ENCODE data around the gene TRIM26. TPM values are rescaled to one million over a fixed set of nuclear protein-coding genes. Genes with fewer than 3 reads are reported as not detected.

TRIM26 gene
- polyA plus RNA-seq, 1 experiment, result 41.8 TPM

DNA sequence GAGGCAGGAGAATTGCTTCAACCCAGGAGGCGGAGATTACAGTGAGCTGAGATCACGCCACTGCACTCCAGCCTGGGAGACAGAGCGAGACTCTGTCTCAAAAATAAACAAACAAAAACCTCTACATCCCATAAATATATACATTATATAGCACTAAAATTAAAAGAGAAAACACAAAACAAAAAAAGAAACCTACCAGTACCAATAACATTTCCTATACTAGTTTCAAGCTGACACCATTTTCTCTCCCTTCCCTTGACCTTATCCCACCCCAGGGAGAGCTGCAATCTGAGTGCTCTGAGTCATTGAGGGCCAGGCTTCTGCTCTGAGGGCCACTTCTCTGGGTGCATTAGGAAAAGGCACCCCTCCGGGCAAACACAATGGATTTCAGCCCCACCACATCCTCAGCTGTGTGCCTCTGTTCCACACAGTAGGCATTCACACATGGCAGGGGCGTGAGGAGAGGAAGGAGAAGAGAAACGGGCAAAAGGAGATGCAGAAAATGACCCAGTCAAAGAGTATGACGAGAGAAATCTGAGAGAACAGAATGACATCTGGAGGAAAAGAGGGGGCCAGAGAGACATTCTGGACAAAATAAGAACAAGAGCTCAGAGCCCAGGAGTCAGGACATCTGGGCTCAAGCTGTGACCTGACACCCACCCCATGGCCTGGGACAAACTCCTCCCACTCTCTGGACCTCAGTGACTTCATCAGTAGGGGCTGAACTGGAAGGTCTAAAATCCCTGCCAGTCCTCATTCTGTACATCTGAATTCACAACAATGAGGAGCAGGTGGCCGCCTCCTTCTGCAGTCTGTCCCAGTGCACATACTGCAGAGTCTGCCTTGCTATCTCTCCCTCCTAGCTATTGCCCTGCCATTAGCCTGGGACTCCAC is 18.2 kb downstream of the TRIM26 start:
- no peak overlapping the region for H3K4me3 ChIP-seq (ENCODE audit: low read depth, low read length)
- TF ChIP-seq, protein P1, sequence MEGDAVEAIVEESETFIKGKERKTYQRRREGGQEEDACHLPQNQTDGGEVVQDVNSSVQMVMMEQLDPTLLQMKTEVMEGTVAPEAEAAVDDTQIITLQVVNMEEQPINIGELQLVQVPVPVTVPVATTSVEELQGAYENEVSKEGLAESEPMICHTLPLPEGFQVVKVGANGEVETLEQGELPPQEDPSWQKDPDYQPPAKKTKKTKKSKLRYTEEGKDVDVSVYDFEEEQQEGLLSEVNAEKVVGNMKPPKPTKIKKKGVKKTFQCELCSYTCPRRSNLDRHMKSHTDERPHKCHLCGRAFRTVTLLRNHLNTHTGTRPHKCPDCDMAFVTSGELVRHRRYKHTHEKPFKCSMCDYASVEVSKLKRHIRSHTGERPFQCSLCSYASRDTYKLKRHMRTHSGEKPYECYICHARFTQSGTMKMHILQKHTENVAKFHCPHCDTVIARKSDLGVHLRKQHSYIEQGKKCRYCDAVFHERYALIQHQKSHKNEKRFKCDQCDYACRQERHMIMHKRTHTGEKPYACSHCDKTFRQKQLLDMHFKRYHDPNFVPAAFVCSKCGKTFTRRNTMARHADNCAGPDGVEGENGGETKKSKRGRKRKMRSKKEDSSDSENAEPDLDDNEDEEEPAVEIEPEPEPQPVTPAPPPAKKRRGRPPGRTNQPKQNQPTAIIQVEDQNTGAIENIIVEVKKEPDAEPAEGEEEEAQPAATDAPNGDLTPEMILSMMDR (IDR thresholded peaks at IDR 0.05; ENCODE audit: insufficient read depth, low read depth, low read length), result no peak
- ChIA-PET CTCF (interaction anchor here (0.6 to 4.8 kb wide), 5 partner anchors 8 to 24 kb away, joined by 3 to 17 read pairs (median 4); no protein-coding TSS in a partner anchor), POLR2A (no interaction called here)
- peaks cover 27% of the 10 kb centered on the region for H3K36me3 ChIP-seq (ENCODE audit: control insufficient read depth, insufficient read depth, low read length)
- DNase-seq (ENCODE audit: low read depth), result no peak
- no peaks in the 10 kb centered on the region for H3K27me3 ChIP-seq (ENCODE audit: control insufficient read depth, insufficient read depth, low read length)

- Histone ChIP-seq H3K27me3 (ENCODE audit: control insufficient read depth, insufficient read depth, low read length) (no peaks in the 10 kb centered on the region), H3K36me3 (ENCODE audit: control insufficient read depth, insufficient read depth, low read length) (peaks cover 22% of the 10 kb centered on the region), H3K4me3 (ENCODE audit: low read depth, low read length) (no peak overlapping the region)
- ChIA-PET CTCF (no interaction called here), POLR2A (no interaction called here)
- TF ChIP-seq, protein P1 (IDR thresholded peaks at IDR 0.05; ENCODE audit: insufficient read depth, low read depth, low read length), result no peak
- DNase-seq (ENCODE audit: low read depth), result no peak
Measured at GRCh38 chr6:30192076-30192475, 21.1 kb downstream of the TRIM26 start.

DNA sequence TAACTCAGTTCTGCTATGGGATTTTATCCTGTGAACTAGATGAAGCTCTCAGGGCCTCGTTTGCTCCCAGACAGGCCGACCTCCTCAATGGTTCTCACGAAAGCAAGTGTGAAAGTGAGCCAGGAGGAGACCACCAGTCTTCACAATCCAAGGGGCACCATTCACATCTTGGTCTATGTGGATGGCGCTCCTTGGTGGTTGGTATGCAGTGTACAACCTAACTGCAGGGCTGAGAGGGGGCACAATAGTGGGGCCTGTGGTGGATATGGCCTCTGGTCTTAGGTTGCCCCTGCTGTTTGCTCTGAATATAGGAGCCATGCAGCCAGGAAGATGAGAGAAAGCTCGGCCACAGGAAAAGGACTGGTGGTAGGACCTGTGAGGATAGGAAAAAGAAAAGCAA is 24.7 kb downstream of the TRIM26 start:
- TF ChIP-seq, protein P1 (IDR thresholded peaks at IDR 0.05; ENCODE audit: insufficient read depth, low read depth, low read length), result no peak
- ChIA-PET CTCF (no interaction called here), POLR2A (no interaction called here)
- no peak for DNase-seq (ENCODE audit: low read depth)
- peaks cover 24% of the 10 kb centered on the region for H3K36me3 ChIP-seq (ENCODE audit: control insufficient read depth, insufficient read depth, low read length)
- no peak overlapping the region for H3K4me3 ChIP-seq (ENCODE audit: low read depth, low read length)
- H3K27me3 ChIP-seq (ENCODE audit: control insufficient read depth, insufficient read depth, low read length), result no peaks in the 10 kb centered on the region

DNA sequence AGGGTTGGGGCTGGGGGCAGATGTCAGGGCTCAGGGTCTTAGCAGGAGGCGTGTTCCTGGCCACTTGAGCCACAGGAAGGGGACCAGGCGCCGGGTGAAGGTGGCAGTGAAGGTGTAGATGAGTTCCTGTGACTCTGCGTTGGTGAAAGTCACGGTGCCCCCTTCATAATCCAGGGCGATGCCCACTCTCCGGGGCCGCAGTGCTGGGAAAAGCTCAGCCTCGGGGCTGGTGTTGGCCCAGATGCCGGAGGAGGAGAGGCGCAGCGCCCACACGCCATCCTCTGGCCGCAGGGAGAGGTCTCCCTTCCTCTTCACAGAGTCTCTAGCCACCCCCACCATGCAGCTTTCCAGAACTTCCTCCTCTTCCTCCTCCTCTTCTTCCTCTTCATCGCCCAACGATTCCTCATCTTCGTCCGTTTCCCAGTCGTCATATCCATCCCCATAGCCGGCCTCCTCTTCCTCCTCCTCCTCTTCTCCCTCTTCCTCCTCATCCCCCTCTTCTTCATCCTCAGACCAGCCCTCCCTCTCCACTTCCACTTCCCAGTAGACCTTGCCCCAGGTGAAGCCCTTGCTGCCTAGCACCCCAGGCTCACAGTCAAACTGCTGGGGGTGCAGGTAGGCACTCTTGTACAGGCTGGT is 27.2 kb downstream of the TRIM26 start:
- Histone ChIP-seq H3K4me3 (ENCODE audit: low read depth, low read length) (no peak overlapping the region), H3K27me3 (ENCODE audit: control insufficient read depth, insufficient read depth, low read length) (no peaks in the 10 kb centered on the region), H3K36me3 (ENCODE audit: control insufficient read depth, insufficient read depth, low read length) (peaks cover 18% of the 10 kb centered on the region)
- CTCF ChIA-PET, result interaction anchor here (1.6 kb wide), 1 partner anchor 83 kb away, joined by 6 read pairs; no protein-coding TSS in a partner anchor
- TF ChIP-seq, protein P1 (IDR thresholded peaks at IDR 0.05; ENCODE audit: insufficient read depth, low read depth, low read length), result no peak
- POLR2A ChIA-PET, result no interaction called here
- DNase-seq (ENCODE audit: low read depth), result no peak

DNA sequence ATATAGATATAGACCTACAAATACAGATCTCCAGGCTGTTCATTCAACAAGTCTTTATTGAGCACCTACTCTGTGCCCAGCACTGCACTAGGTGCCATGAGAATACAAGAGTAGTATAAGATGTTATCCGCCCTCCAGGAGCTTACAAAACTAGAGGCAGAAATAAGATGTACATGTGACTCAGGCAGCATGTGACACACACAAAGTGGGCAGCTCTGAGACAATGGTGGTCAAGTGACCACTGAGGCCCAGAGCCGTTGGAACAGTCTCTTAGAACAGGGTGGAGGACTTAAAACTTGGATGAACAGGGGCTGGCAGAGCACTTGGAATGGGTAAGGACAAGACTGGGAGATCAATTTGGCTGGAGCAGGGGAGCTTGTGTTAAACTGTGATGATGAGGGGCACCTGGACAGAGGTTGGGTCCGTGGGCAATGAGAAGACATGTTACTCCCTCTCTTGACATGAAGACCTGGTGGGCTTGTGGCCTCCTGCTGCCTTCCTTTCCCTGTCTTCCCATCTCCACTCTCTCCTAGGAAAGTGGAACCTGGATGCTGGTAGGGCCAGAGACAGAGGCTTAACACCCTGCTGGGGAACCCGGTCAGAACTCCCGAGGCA is 28.7 kb downstream of the TRIM26 start:
- Histone ChIP-seq H3K4me3 (ENCODE audit: low read depth, low read length) (no peak overlapping the region), H3K27me3 (ENCODE audit: control insufficient read depth, insufficient read depth, low read length) (no peaks in the 10 kb centered on the region), H3K36me3 (ENCODE audit: control insufficient read depth, insufficient read depth, low read length) (peaks cover 13% of the 10 kb centered on the region)
- TF ChIP-seq, protein P1 (IDR thresholded peaks at IDR 0.05; ENCODE audit: insufficient read depth, low read depth, low read length), result no peak
- POLR2A ChIA-PET, result no interaction called here
- DNase-seq (ENCODE audit: low read depth), result no peak
- CTCF ChIA-PET, result interaction anchor here (0.6 to 1.4 kb wide), 2 partner anchors 14 to 85 kb away, joined by 3 read pairs; no protein-coding TSS in a partner anchor
